GM23248 (cell line): Measurements from ENCODE around the gene CDO1. TPM values are rescaled to one million over a fixed set of nuclear protein-coding genes. Genes with fewer than 3 reads are reported as not detected.

Source experiments
- DNase-seq: peaks from one replicate; pipeline ENCODE4 v3.0.0-alpha.2; 2015
- H2AFZ ChIP-seq: fragments of 200-600 bp; sonication (generic); 2 replicates; pipeline ENCODE4 v1.6.1; 2016; ENCODE audit warnings: antibody characterized with exemption
- H3F3A ChIP-seq: fragments of 200-600 bp; sonication (generic); 2 replicates; pipeline ENCODE4 v1.6.1; 2016; ENCODE audit warnings: mild to moderate bottlenecking, antibody characterized with exemption, mixed run types; ENCODE audit not compliant: insufficient read depth
- H3K27ac ChIP-seq: fragments of 200-600 bp; sonication (generic); 2 replicates; pipeline ENCODE4 v1.5.1; 2016; ENCODE audit warnings: mild to moderate bottlenecking
- H3K27me3 ChIP-seq: fragments of 200-600 bp; sonication (generic); replicated peaks from 2 replicates; pipeline ENCODE4 v1.6.1; 2016; ENCODE audit warnings: mild to moderate bottlenecking; ENCODE audit not compliant: insufficient read depth
- H3K36me3 ChIP-seq: fragments of 200-600 bp; sonication (generic); 2 replicates; pipeline ENCODE4 v1.6.1; 2016; ENCODE audit warnings: low read depth, mild to moderate bottlenecking
- H3K4me1 ChIP-seq: fragments of 200-600 bp; sonication (generic); 2 replicates; pipeline ENCODE4 v1.6.1; 2016; ENCODE audit warnings: mild to moderate bottlenecking; ENCODE audit not compliant: insufficient read depth
- H3K4me2 ChIP-seq: fragments of 200-600 bp; sonication (generic); one replicate; pipeline ENCODE4 v1.6.1; 2016; ENCODE audit warnings: mild to moderate bottlenecking; ENCODE audit not compliant: unreplicated experiment
- H3K4me3 ChIP-seq: fragments of 200-600 bp; sonication (generic); 2 replicates; pipeline ENCODE4 v1.5.1; 2016; ENCODE audit warnings: mild to moderate bottlenecking
- H3K79me2 ChIP-seq: fragments of 200-600 bp; sonication (generic); 2 replicates; pipeline ENCODE4 v1.6.1; 2016; ENCODE audit warnings: mild to moderate bottlenecking; ENCODE audit not compliant: insufficient read depth
- H3K9ac ChIP-seq: fragments of 200-600 bp; sonication (generic); 2 replicates; pipeline ENCODE4 v1.6.1; 2016; ENCODE audit warnings: mild to moderate bottlenecking
- H3K9me2 ChIP-seq: fragments of 200-600 bp; sonication (generic); 2 replicates; pipeline ENCODE4 v1.6.1; 2016; ENCODE audit warnings: mixed run types, mild to moderate bottlenecking, moderate library complexity; ENCODE audit not compliant: insufficient read depth
- H3K9me3 ChIP-seq: fragments of 200-600 bp; sonication (generic); one replicate; pipeline ENCODE4 v1.6.1; 2017; ENCODE audit warnings: low read depth
- H4K20me1 ChIP-seq: fragments of 200-600 bp; sonication (generic); 2 replicates; pipeline ENCODE4 v1.6.0; 2016; ENCODE audit not compliant: insufficient read depth
- EZH2 ChIP-seq: fragments of 200-600 bp; sonication (generic); IDR thresholded peaks from 2 replicates; pipeline ENCODE4 v1.6.1; 2018; ENCODE audit warnings: antibody characterized with exemption, mild to moderate bottlenecking; ENCODE audit not compliant: insufficient read depth, poor library complexity, severe bottlenecking
- EZH2phosphoT487 ChIP-seq: fragments of 200-600 bp; sonication (generic); IDR thresholded peaks from 2 replicates; pipeline ENCODE4 v1.6.1; 2018; ENCODE audit warnings: antibody characterized with exemption, moderate library complexity, mild to moderate bottlenecking, low read depth; ENCODE audit not compliant: insufficient read depth
- WGBS, 2 experiments: methylation state at CpG; one replicate each; pipeline ENCODE4 v1.1.6; 2015 to 2017; ENCODE audit warnings: low lambda C conversion rate in 2 of 2, low coverage in 1 of 2; ENCODE audit errors: missing lambda C conversion rate in 2 of 2; 5-methylcytosine and 5-hydroxymethylcytosine counted together
- in situ Hi-C: fragments of 300-500 bp; cut with MboI; formaldehyde crosslinking; loops from 2 replicates; pipeline ENCODE4 v1.15.0; 2020
- polyA plus RNA-seq: library from polyadenylated mRNA; unstranded; fragments of >200 nt; fragmentation: Nextera tagmentation; extraction: Ambion mirVana; gene quantifications from 2 replicates; pipeline ENCODE4 v1.2.1, GENCODE V29; 2016
- total RNA-seq: library from RNA; depleted of rRNA; stranded (reverse); fragments of >200 nt; shearing (Covaris generic); gene quantifications from 2 replicates; pipeline ENCODE4 v1.2.3, GENCODE V29; 2014

Gene CDO1
- total and polyA plus RNA-seq, 2 experiments from 2014 or later, result 2.2 to 4.3 TPM

DNA sequence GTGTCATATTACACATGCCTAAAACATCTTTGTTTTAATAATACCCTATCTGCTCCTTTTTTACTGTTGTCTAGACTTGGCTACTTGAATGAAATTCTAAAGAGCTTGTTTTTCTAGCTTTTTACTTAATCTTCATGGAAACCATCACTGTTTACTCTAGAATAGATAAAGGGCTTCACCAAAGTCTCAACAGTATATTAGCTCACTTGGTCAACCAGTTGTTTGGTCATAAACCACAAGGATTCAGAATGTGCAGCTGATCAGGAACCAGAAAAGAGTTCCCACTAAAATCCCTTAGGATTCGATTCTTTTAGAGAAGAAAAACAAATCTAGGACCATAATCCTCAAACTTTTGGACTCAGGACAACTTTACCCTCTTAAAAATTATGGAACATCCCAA lies 38.0 kb downstream of the CDO1 start:
- Histone ChIP-seq H3K27me3 (no peaks in the 10 kb centered on the region; the same call in 1 of the 2 replicates), H3K9me2 (no peaks in the 10 kb centered on the region), H3K4me3 (no peak overlapping the region), H3K9ac (no peak overlapping the region), H3K4me2 (no peak overlapping the region), H3K79me2 (no peaks in the 10 kb centered on the region), H3F3A (no peaks in the 10 kb centered on the region), H2AFZ (no peak overlapping the region), H3K36me3 (no peaks in the 10 kb centered on the region), H3K9me3 (no peaks in the 10 kb centered on the region), H3K27ac (no peak overlapping the region), H4K20me1 (no peaks in the 10 kb centered on the region), H3K4me1 (no peaks in the 10 kb centered on the region)
- WGBS, 2 experiments, result 8 to 9% methylated on average over 1 of the region's 1 CpG
- DNase-seq, result no peak
- no peak for TF ChIP-seq EZH2phosphoT487
- no peak for TF ChIP-seq EZH2
- in situ Hi-C loops, result no loop called here

DNA sequence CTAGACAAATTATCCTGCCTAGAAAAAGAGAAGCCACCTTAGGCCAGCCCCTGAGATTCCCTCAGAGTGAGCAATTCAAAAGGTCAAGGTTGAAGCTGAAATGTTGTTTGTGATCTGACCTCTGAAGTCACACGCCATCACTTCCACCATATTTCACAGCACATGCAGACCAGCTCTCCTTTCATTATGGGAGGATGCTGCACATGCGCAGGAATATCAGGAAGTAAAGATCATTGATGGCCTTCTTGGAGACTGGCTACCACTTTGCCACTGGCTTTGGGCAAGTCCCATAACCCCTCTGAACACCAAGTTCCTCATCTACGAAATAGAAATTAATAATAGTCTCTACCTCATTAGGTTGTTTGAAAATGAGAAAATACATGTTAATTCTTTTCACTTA lies 39.5 kb downstream of the CDO1 start:
- H3K27ac ChIP-seq, result no peak overlapping the region
- no peak overlapping the region for H2AFZ ChIP-seq
- no peaks in the 10 kb centered on the region for H3F3A ChIP-seq
- H3K4me1 ChIP-seq, result no peaks in the 10 kb centered on the region
- no peaks in the 10 kb centered on the region for H3K9me2 ChIP-seq
- no peak overlapping the region for H3K4me3 ChIP-seq
- H3K79me2 ChIP-seq, result no peaks in the 10 kb centered on the region
- no peaks in the 10 kb centered on the region for H3K9me3 ChIP-seq
- no peak overlapping the region for H3K9ac ChIP-seq
- no peaks in the 10 kb centered on the region for H4K20me1 ChIP-seq
- no peaks in the 10 kb centered on the region for H3K36me3 ChIP-seq
- H3K4me2 ChIP-seq, result no peak overlapping the region
- no peak for DNase-seq
- TF ChIP-seq EZH2phosphoT487, result no peak
- in situ Hi-C loops, result no loop called here
- 66 to 68% methylated on average over 3 of the region's 3 CpGs for WGBS, 2 experiments
- no peaks in the 10 kb centered on the region for H3K27me3 ChIP-seq

DNA sequence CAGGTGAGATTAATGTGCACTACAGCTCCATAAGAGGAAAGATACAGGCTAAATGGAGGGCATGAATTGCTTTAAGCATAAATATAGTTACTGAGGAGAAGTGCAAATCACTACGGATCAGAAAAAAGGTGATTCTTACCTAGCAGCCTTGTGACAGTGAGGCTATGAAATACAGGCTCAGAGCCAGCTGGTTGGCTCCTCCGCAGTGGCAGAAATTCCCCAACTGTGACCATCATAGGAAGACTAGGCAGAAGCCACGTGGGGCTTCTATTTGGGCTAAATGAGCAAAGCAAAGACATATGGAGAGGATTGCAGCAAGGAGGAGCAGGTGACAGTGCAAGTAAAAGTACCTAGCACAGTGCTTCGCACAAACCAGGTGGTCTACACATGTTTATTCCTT lies 40.5 kb downstream of the CDO1 start:
- H2AFZ ChIP-seq, result no peak overlapping the region
- in situ Hi-C loops, result no loop called here
- no peaks in the 10 kb centered on the region for H3K9me3 ChIP-seq
- no peak for TF ChIP-seq EZH2phosphoT487
- 45 to 51% methylated on average over 4 of the region's 4 CpGs for whole genome bisulfite sequencing, 2 experiments
- no peaks in the 10 kb centered on the region for H3K9me2 ChIP-seq
- no peaks in the 10 kb centered on the region for H3F3A ChIP-seq
- H3K4me1 ChIP-seq, result no peaks in the 10 kb centered on the region
- no peaks in the 10 kb centered on the region for H4K20me1 ChIP-seq
- H3K27me3 ChIP-seq, result no peaks in the 10 kb centered on the region
- no peak overlapping the region for H3K4me3 ChIP-seq
- no peak overlapping the region for H3K4me2 ChIP-seq
- no peaks in the 10 kb centered on the region for H3K79me2 ChIP-seq
- no peak overlapping the region for H3K9ac ChIP-seq
- no peak for DNase-seq
- H3K36me3 ChIP-seq, result no peaks in the 10 kb centered on the region
- H3K27ac ChIP-seq, result no peak overlapping the region

DNA sequence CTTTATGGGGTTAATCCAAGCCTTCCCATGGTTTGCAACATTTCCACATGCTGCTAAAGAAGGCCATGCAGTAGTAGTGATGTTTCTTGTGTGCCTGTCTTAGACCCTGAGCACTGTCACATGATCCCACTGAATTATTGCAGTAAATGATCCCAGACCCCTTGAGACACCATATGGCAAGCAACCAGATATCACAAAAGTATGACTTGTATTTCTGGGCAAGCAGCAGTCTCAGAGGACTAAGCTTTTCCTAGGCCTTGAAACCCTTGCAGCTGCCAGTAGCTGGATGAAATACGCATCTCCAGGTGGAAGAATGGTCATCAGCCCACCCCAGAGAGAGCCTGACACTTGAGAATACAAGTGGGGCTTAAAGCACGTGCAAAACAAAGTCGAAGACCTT lies 41.8 kb downstream of the CDO1 start:
- no peaks in the 10 kb centered on the region for H3K36me3 ChIP-seq
- no peak for DNase-seq
- WGBS, 2 experiments, result 12 to 19% methylated on average over 3 of the region's 3 CpGs

More for the DNA sequence above, 41.8 kb downstream of the CDO1 start:
- no peak for TF ChIP-seq EZH2phosphoT487
- TF ChIP-seq EZH2, result no peak
- no peak overlapping the region for H3K4me3 ChIP-seq
- H2AFZ ChIP-seq, result no peak overlapping the region
- H3K4me1 ChIP-seq, result no peaks in the 10 kb centered on the region
- no peaks in the 10 kb centered on the region for H4K20me1 ChIP-seq
- no peaks in the 10 kb centered on the region for H3K27me3 ChIP-seq
- no peaks in the 10 kb centered on the region for H3K9me3 ChIP-seq
- no peak overlapping the region for H3K27ac ChIP-seq
- no peak overlapping the region for H3K9ac ChIP-seq
- in situ Hi-C loops, result no loop called here
- no peaks in the 10 kb centered on the region for H3F3A ChIP-seq
- no peaks in the 10 kb centered on the region for H3K79me2 ChIP-seq
- no peaks in the 10 kb centered on the region for H3K9me2 ChIP-seq
- no peak overlapping the region for H3K4me2 ChIP-seq
